HG02970 (cell line): ENCODE measurements around the gene NSD2.

Experiments
- ATAC-seq: cut with Tn5 transposase; IDR thresholded peaks from one replicate; pipeline ENCODE4 v1.9.1; 2021; ENCODE audit warnings: mild to moderate bottlenecking, moderate library complexity, moderate number of reproducible peaks; ENCODE audit not compliant: unreplicated experiment, low FRiP score

Gene NSD2

GRCh38 chr4:1938027-1938426, 66.8 kb downstream of the NSD2 start:
- no peak for ATAC-seq

- ATAC-seq = no peak
Measured at GRCh38 chr4:1939664-1940509, 68.7 kb downstream of the NSD2 start.

GRCh38 chr4:1940566-1940965, 69.4 kb downstream of the NSD2 start:
- no peak for ATAC-seq

GRCh38 chr4:1943928-1944327, 72.7 kb downstream of the NSD2 start:
- no peak for ATAC-seq

GRCh38 chr4:1945124-1945895, 74.1 kb downstream of the NSD2 start:
- ATAC-seq = no peak

- no peak for ATAC-seq
Measured at GRCh38 chr4:1945912-1946311, 74.7 kb downstream of the NSD2 start.

- no peak for ATAC-seq
Measured at GRCh38 chr4:1948232-1948631, 77.0 kb downstream of the NSD2 start.

GRCh38 chr4:1948892-1949436, 77.8 kb downstream of the NSD2 start:
- no peak for ATAC-seq

- ATAC-seq = no peak
Measured at GRCh38 chr4:1950369-1950768, 79.2 kb downstream of the NSD2 start.

- no peak for ATAC-seq
Measured at GRCh38 chr4:1952058-1952700, 81.0 kb downstream of the NSD2 start.

- ATAC-seq = no peak
Measured at GRCh38 chr4:1952719-1953118, 81.5 kb downstream of the NSD2 start.

GRCh38 chr4:1953335-1953734, 82.1 kb downstream of the NSD2 start:
- no peak for ATAC-seq

GRCh38 chr4:1956631-1957030, 85.4 kb downstream of the NSD2 start:
- no peak for ATAC-seq

GRCh38 chr4:1958276-1959103, 87.3 kb downstream of the NSD2 start:
- no peak for ATAC-seq

GRCh38 chr4:1959104-1959384, 87.9 kb downstream of the NSD2 start:
- no peak for ATAC-seq

GRCh38 chr4:1960170-1960825, 89.1 kb downstream of the NSD2 start:
- ATAC-seq = no peak

GRCh38 chr4:1961038-1961437, 89.8 kb downstream of the NSD2 start:
- no peak for ATAC-seq

- ATAC-seq = no peak
Measured at GRCh38 chr4:1961563-1961962, 90.4 kb downstream of the NSD2 start.

GRCh38 chr4:1962980-1963379, 91.8 kb downstream of the NSD2 start:
- ATAC-seq = no peak

- ATAC-seq = no peak
Measured at GRCh38 chr4:1964443-1964842, 93.2 kb downstream of the NSD2 start.
